ENCODE measurements around the gene FAF1. TPM values are rescaled to one million over a fixed set of nuclear protein-coding genes. Genes with fewer than 3 reads are reported as not detected.

The FAF1 gene
- total RNA-seq, 1 donor from 2014 or later, result 82.6 TPM

DNA sequence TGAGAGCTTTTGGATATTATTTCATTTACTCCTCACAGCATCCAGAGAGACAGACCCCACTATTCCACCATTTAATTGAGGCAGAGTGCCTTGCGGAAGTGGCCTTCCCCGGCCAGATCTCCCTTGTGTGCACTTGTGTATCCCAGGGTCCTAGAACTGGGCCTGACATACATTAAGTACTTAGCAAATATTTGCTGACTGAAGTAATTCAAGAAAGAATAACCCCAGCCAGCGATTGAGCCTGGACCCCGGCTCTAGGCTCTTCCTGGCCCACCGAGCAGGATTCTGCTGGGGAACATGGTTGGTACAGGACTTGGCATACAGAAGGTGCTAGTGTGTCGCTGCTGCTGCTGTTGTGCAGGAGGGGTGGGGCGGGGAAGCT, 545.2 kb downstream of the FAF1 start:
- no peak for DNase-seq

DNA sequence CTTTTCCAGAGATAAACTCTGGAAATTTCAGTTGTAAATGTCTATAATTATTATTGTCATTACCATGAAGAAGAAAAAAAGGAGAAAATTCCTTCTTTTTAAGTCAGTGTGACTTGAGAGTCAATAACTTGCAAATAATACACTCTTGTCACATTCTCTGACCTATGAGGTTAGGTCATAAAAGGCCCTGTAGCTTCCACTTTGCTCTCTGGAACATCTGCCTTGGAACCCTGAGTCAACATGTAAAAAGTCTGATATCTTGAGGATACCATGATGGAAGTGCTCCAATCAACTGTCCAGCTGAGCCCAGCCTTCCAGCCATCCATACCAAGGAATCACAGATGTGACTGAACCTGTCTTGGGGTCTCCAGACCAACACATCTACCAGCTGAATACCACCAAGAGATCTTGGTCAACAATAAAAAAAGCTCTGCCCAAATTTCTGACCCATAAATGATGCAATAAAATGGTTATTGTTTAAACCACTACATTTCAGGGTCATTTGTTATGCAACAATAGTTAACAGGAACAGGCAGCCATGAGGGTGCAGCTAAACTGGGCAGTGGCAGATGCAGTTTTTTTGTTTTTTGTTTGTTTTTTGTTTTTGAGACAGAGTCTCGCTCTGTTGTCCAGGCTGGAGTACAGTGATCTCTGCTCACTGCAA, 547.1 kb downstream of the FAF1 start:
- DNase-seq, result no peak

DNA sequence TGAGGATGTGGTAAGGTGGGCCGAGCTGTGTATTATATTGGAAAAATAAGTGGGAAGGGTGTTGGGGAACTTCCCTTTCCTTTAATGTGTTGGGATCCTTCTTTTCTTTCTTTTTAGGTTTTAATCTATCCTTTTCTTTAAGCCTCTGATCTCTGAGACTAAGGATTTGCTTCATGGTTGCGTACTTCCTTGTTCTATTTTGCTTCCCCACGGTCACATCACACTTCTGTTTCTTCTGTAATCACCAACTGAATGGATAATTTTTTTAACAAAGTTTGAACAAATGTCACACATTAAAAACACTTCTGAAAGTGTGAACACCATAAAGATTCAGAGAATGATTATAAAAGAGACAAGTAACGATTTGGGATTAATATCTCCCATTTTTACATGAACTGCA, 554.3 kb downstream of the FAF1 start:
- DNase-seq, result no peak

DNA sequence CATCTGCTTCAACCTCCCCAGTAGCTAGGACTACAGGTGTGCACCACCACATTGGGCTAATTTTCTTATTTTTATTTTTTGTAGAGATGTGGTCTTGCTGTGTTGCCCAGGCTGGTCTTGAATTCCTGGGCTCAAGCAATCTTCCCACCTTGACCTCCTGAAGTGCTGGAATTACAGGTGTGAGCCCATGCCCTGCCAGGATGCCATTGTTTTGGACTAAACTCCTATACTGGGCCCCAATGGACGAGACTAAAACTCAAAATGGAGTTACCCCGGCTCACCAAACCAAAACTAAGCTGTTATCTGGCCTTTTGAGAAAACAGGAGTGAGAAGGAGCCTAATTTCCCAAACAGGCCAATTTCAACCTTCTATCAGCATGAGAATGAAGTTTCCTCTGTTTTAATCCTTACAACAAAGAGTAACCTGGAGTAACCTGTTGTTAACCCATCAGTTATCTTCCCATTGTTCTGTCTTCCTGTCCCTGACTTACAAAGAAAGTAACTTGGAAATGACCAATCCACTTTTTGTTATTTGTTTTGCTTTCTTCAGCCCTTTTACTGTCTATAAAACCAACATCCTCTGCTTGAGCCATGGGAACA, 566.4 kb downstream of the FAF1 start:
- DNase-seq, result no peak

Small RNAs within 50 kb of the gene (small RNA-seq; reads per million reads assigned to genes)
- gene RNU6-1026P (ENCODE audit: low replicate concordance), result not detected

Other genes starting within 250 kb of the FAF1 start
- 22.0 TPM for gene CDKN2C, start 10.0 kb upstream of the FAF1 start, total RNA-seq
- gene C1orf185, start 142.0 kb upstream of the FAF1 start, total RNA-seq, result not detected